Stimulated activated CD4-positive, alpha-beta T cell treated with anti-CD3 and anti-CD28 coated beads, TNF-alpha, amount 100 ng/mL, for 24 hours (primary cell): ENCODE measurements around the gene GIPC2.

Source experiments
- DNase-seq, 3 experiments: peaks; one replicate each; pipeline ENCODE4 v3.0.0-alpha.2; 2020; ENCODE audit warnings: low read depth in 3 of 3

Gene GIPC2

GRCh38 chr1:78145105-78145580, 99.4 kb downstream of the GIPC2 start:
- DNase-seq: peak in 2 of 3 experiments; percentile 12 to 17

GRCh38 chr1:78146205-78146771, 100.5 kb downstream of the GIPC2 start:
- DNase-seq: no peak

DNA sequence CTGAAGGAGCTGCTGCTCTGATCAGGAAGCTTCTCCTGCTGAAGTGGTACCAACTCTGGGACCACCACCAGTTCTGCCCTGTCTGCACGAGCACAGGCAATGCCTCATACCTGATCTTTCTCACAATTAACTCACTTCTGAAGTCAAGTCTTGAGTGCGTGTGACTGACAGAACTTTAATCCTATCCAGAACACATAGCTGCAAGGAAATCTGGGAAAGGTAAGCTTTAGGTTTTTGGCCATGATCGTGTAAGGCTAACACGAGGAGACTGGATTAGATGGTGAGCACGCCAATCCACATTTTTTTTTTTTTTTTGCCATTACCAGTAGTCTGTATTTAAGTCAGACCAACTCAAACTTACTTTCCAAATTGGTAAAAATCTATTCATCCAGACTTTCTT, 101.3 kb downstream of the GIPC2 start:
- no peak for DNase-seq

GRCh38 chr1:78153092-78153736, 107.4 kb downstream of the GIPC2 start:
- no peak for DNase-seq

DNA sequence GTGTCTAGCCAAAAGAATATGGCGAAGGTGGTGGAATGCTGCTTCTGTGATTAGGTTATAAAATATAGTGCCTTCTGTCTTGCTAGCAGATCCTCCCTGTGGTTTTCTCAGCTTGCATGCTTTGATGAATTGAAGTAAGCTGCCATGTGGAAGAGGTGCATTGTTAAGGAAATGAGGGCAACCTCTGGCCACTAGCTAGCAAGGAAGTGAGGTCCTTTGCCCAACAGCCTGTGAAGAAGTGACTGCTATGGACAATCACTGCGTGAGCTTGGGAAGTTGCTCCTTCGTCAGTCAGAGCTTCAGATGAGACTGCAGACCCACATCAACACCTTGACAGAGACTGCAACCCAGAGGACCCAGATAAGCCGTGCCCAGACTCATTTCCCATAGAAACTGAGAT, 109.4 kb downstream of the GIPC2 start:
- no peak for DNase-seq

GRCh38 chr1:78156805-78157521, 111.2 kb downstream of the GIPC2 start:
- no peak for DNase-seq

DNA sequence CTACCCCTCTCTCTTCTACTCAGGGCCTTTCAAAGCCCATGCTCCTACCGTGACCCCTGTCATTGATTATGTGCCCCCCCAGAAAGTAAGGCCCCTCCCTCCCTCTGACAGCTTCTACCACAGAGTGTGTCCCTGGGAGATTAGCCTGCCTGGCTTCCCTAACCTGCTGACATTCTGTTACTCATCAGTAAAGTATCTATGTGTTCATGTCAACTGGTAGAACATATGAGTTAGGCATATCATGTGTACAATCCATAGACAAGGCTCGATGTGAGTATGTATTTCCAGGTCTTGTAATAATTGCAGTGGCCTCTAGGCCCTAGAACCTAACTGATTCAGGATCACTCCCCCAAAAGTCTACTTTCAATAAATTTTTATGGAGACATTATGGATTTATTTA, 120.0 kb downstream of the GIPC2 start:
- DNase-seq: no peak

DNA sequence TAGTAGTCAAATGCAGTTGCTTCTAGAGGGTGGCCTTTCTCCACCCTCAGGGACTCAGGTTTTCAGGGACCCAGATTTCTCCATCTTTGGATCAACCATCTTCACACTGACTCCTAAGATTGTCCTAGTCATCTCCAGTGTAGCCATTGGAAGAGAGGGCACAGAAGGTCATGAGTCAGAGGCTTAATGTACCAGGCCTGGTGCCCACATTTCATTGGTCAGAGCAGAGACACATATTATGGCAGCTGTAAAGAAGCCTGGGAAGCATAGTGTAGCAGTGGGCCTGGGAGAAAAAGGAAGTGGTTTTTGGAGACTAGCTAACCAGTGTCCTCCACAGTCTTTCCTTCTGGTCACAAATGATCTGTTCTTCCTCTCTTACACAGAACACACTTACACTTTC, 122.5 kb downstream of the GIPC2 start:
- DNase-seq: no peak

- DNase-seq: no peak
These were observed 125.1 kb downstream of the GIPC2 start for GRCh38 chr1:78170859-78171258.

- DNase-seq: no peak
These were observed 126.2 kb downstream of the GIPC2 start for GRCh38 chr1:78171736-78172590.

- no peak for DNase-seq
These were observed 130.7 kb downstream of the GIPC2 start for GRCh38 chr1:78176448-78176847.

GRCh38 chr1:78177708-78178270, 132.0 kb downstream of the GIPC2 start:
- DNase-seq: no peak

GRCh38 chr1:78178816-78179215, 133.1 kb downstream of the GIPC2 start:
- DNase-seq: no peak

GRCh38 chr1:78184460-78185072, 138.8 kb downstream of the GIPC2 start:
- DNase-seq: no peak
